Lower lobe of right lung (tissue), 2 donors: Measurements from ENCODE around the gene CAMKK1. TPM values are rescaled to one million over a fixed set of nuclear protein-coding genes. Genes with fewer than 3 reads are reported as not detected.

Experiments
- ATAC-seq, 2 donors: fragments of 200-7000 bp; cut with Tn5 transposase; one replicate each; pipeline ENCODE4 v1.9.1; 2020 to 2022; ENCODE audit warnings: mild to moderate bottlenecking in 2 of 2, moderate library complexity in 2 of 2
- DNase-seq: peaks from one replicate; pipeline ENCODE4 v3.0.0-alpha.2; 2020
- H3K27ac ChIP-seq: fragments of 200-600 bp; one replicate; pipeline ENCODE4 v1.8.0; 2022
- H3K27me3 ChIP-seq: fragments of 200-600 bp; one replicate; pipeline ENCODE4 v1.8.0; 2022; ENCODE audit warnings: low read depth
- H3K36me3 ChIP-seq: fragments of 200-600 bp; one replicate; pipeline ENCODE4 v1.8.0; 2022; ENCODE audit warnings: mild to moderate bottlenecking
- H3K4me1 ChIP-seq: fragments of 200-600 bp; one replicate; pipeline ENCODE4 v1.8.0; 2022
- H3K4me3 ChIP-seq: fragments of 200-600 bp; one replicate; pipeline ENCODE4 v1.8.0; 2022; ENCODE audit warnings: mild to moderate bottlenecking
- H3K9me3 ChIP-seq: fragments of 200-600 bp; one replicate; pipeline ENCODE4 v1.8.0; 2022
- intact Hi-C: fragments of 100-400 bp; cut with DNase I; formaldehyde crosslinking; loops from one replicate; pipeline ENCODE4 v1.11.0; 2022
- total RNA-seq: library from RNA; stranded (reverse); fragmentation: NEBNext Ultra II Directional; extraction: Animal tissue kit (Norgen Biotek cat#: 25700); gene quantifications from one replicate; pipeline ENCODE4 v1.2.1, GENCODE V29; 2021
- TF ChIP-seq, protein P1 (sequence below): fragments of 200-600 bp; IDR thresholded peaks from one replicate; pipeline ENCODE4 v1.8.0; 2022; ENCODE audit warnings: antibody characterized with exemption, mild to moderate bottlenecking
- donor health status: DM: no; HTN: yes; CAD: no; lungs with severe emphysema.

Gene CAMKK1
- total RNA-seq, 1 donor from 2014 or later, result 9.7 TPM

DNA sequence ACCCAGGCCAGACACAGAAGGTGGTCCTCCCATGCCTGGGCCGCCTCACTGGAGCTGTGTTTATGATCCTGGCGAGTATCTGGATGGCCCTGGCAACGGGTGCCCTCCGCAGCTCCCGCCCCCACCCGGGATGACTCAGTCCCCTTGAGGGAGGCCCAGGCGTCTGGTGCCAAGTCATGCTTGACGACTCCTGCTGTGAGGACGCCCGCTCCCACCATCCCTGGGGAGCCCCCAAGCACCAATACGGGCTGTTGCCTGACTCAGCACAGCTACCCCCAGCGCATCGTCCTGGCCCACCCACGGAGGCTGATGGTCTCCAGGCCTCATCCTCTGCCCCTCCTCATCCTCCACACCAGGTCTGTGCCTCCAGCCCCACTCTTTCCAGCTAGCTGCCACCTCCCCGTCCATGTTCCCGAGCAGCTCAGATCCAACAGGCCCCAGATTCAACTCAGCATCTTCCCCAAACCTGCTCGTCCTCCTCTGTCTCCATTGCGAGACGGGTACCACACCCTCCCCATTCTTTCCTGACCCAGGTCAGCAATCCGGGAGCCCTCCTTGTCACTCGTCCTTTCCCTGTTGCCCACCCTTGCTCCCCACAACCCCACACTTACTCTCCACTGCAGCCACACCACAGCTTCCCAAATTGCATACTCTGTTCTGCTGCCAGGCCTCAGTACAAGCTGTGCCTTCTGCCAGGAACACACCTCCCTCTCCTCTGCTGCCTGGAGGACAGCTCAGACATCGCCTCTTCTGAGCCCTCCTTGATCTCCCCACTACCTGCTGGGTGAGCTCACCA lies 2.6 kb downstream of the CAMKK1 start:
- intact Hi-C loops, result no loop called here
- TF ChIP-seq, protein P1, sequence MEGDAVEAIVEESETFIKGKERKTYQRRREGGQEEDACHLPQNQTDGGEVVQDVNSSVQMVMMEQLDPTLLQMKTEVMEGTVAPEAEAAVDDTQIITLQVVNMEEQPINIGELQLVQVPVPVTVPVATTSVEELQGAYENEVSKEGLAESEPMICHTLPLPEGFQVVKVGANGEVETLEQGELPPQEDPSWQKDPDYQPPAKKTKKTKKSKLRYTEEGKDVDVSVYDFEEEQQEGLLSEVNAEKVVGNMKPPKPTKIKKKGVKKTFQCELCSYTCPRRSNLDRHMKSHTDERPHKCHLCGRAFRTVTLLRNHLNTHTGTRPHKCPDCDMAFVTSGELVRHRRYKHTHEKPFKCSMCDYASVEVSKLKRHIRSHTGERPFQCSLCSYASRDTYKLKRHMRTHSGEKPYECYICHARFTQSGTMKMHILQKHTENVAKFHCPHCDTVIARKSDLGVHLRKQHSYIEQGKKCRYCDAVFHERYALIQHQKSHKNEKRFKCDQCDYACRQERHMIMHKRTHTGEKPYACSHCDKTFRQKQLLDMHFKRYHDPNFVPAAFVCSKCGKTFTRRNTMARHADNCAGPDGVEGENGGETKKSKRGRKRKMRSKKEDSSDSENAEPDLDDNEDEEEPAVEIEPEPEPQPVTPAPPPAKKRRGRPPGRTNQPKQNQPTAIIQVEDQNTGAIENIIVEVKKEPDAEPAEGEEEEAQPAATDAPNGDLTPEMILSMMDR, result no peak
- H3K4me1 ChIP-seq, result peaks cover 76% of the 10 kb centered on the region
- no peaks in the 10 kb centered on the region for H3K27me3 ChIP-seq
- ATAC-seq, result no peak
- H3K9me3 ChIP-seq, result no peaks in the 10 kb centered on the region
- H3K36me3 ChIP-seq, result peaks cover 3% of the 10 kb centered on the region
- no peak overlapping the region for H3K27ac ChIP-seq
- H3K4me3 ChIP-seq, result no peak overlapping the region
- DNase-seq, result peak; percentile 70

DNA sequence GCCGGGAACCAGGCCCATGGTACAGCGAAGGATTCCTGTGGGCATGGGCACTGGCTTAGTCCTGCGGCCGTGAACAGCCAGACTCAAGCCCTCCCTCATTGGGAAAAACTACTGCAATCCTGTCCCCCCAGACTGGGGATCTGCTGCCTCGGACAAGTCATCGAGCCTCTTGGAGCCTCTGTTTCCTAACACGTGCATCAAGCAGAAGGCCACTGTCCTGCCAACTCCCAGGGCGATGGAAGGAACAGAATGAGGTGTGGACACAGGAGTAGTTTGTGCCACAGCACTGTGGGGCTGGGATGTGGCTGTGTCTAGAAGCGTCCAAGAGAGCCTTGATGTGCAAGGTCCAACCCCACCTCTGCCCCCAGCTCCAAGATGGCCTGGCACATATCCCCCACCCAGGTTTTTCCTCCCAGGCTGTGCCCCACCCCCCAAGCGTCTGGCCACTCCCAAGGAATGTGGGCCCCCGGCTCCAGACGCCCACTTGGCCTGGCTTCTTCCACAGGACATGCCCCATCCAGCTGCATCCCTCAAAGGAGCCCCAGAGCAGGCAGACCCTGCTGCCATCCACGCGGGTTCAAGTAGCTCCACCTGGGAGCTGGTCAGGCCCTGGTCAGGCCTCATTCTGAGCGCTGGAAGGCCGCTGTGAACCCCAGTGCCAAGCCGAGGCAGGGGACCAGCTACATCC lies 3.4 kb downstream of the CAMKK1 start:
- Histone ChIP-seq H3K4me3 (no peak overlapping the region), H3K27ac (no peak overlapping the region), H3K27me3 (no peaks in the 10 kb centered on the region), H3K36me3 (peaks cover 11% of the 10 kb centered on the region), H3K4me1 (peaks cover 69% of the 10 kb centered on the region), H3K9me3 (no peaks in the 10 kb centered on the region)
- TF ChIP-seq, protein P1, result no peak
- ATAC-seq, result no peak
- intact Hi-C loops, result no loop called here
- DNase-seq, result no peak

DNA sequence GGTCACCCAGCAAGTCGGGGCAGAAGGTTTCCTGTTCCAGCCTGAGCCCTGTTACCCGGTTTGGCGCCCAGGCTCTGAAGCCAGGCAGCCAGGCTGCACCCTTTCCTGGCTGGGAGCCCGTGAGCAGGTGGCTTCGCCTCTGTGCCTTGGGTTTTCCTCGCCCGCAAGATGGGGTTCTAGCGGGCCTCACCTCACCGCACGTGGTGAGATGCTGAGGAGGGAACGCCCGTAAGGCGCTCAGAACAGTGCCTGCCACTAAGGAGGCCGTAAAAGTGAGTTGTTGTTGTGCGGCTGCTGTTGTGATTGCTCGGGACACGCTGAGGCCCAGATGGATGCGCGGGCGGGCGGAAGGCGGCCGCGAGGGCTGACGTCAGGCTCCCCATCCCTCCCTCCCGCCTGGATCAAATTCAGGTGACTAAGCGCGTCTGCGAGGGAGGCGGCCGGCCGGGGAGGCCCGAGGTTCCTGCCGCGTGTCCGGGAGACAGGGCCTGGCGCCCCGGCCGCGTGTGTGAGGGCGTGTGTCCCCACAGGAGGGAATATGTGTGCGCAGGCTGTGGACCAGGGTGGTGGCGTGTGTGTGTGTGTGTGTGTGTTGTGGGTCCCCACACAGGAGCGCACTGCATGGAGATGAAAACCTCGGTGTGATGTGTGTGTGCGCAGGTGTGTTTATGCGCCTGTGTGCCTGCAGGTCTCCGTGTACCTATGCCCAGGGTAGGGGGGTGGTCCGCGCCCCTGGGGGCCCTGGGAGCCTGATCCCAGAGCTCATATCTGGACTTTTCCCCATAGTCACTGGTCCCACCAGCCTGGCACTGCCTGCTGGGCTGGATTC lies 4.3 kb downstream of the CAMKK1 start:
- Histone ChIP-seq H3K4me3 (no peak overlapping the region), H3K4me1 (peaks cover 60% of the 10 kb centered on the region), H3K27ac (peak overlapping the region; percentile 49), H3K9me3 (no peaks in the 10 kb centered on the region), H3K36me3 (peaks cover 19% of the 10 kb centered on the region), H3K27me3 (no peaks in the 10 kb centered on the region)
- DNase-seq, result no peak
- intact Hi-C loops, result no loop called here
- TF ChIP-seq, protein P1, result no peak
- no peak for ATAC-seq

DNA sequence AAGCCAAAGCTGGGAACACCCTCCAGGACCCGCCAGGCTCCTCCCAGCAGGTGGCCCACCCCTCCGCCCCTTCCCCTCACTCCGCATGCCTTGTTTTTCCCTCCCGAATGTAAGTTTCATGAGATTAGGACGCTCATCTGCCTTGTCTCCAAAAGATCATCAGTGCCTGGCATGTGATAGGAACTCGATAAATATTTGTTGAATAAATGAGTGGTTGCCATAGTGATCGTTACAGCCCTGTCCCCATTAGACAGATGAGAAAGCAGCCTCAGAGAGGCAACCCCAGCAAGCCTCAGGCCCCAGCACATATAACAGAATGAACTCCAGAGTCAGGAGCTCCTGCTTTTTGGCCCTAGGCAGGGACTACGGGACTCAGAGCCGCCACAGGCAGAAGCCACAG lies 5.0 kb downstream of the CAMKK1 start:
- TF ChIP-seq, protein P1, result no peak
- Histone ChIP-seq H3K36me3 (peaks cover 25% of the 10 kb centered on the region), H3K4me3 (no peak overlapping the region), H3K27ac (peak overlapping the region; percentile 73), H3K4me1 (peaks cover 56% of the 10 kb centered on the region), H3K27me3 (no peaks in the 10 kb centered on the region), H3K9me3 (no peaks in the 10 kb centered on the region)
- ATAC-seq (no peak), DNase-seq (no peak)
- intact Hi-C loops, result no loop called here

DNA sequence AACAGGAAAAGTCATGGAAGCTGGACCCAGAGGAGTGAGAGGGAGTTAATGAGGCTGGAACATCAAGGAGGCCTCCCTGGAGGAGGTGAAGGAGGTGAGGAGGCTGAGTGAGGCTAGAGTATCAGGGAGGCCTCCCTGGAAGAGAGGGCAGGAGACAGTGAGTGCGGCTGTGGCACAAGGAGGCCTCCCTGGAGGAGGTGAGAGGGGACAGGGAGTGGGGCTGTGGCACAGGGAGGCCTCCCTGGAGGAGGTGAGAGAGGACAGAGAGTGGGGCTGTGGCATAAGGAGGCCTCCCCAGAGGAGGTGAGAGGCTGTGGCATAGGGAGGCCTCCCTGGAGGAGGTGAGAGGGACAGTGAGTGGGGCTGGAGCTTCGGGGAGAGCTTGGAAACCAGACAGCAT lies 5.5 kb downstream of the CAMKK1 start:
- Histone ChIP-seq H3K36me3 (peaks cover 28% of the 10 kb centered on the region), H3K4me1 (peaks cover 56% of the 10 kb centered on the region), H3K9me3 (no peaks in the 10 kb centered on the region), H3K27ac (peak overlapping the region; percentile 73), H3K4me3 (no peak overlapping the region), H3K27me3 (no peaks in the 10 kb centered on the region)
- DNase-seq, result no peak
- ATAC-seq, result no peak
- intact Hi-C loops, result no loop called here
- TF ChIP-seq, protein P1, result no peak
